Lower leg skin (tissue), 4 donors: Measurements from ENCODE around the gene CCNYL1. TPM values are rescaled to one million over a fixed set of nuclear protein-coding genes. Genes with fewer than 3 reads are reported as not detected.
A peak's percentile ranks its signal among the peaks of the same experiment; 100 is the strongest.

Experiments
- DNase-seq, 2 donors: peaks; one replicate each; pipeline ENCODE4 v3.0.0-alpha.2; 2019; ENCODE audit warnings: low spot score in 2 of 2
- H3K4me3 ChIP-seq: fragments of 200-600 bp; sonication (generic); 2 replicates; pipeline ENCODE4 v1.5.1; 2017; ENCODE audit warnings: mild to moderate bottlenecking, low read depth; ENCODE audit not compliant: poor library complexity, severe bottlenecking
- CTCF ChIP-seq, 3 donors: fragments of 450-650 bp; IDR thresholded peaks; one replicate each; pipeline ENCODE4 v1.5.1; 2016; ENCODE audit warnings: antibody characterized with exemption in 3 of 3, mild to moderate bottlenecking in 3 of 3, moderate library complexity in 2 of 3
- POLR2A ChIP-seq, 2 donors: fragments of 450-650 bp; IDR thresholded peaks; one replicate each; pipeline ENCODE4 v1.6.1; 2016 to 2017; ENCODE audit warnings: antibody characterized with exemption in 2 of 2, mild to moderate bottlenecking in 1 of 2, moderate library complexity in 1 of 2
- WGBS, 2 donors: methylation state at CpG; one replicate each; pipeline ENCODE4 v1.1.5; 2018; 5-methylcytosine and 5-hydroxymethylcytosine counted together
- intact Hi-C: fragments of 100-400 bp; cut with DNase I; formaldehyde crosslinking; loops from one replicate; pipeline ENCODE4 v1.15.0; 2023; ENCODE audit warnings: low total_unique reads
- total RNA-seq, 4 donors: library from RNA; depleted of rRNA; stranded (reverse); fragments of >200 nt; gene quantifications; one replicate each; pipeline ENCODE4 v1.1.0, GENCODE V29; 2016

Gene CCNYL1
- total RNA-seq, 4 donors from 2014 or later: 2.2 to 10.1 (median 3.6) TPM

GRCh38 chr2:207782238-207783030 lies 71.0 kb downstream of the CCNYL1 start:
- H3K4me3 ChIP-seq: no peak overlapping the region
- peak in 1 of 2 donors; percentile 74 for DNase-seq
- intact Hi-C loops: no loop called here
- no peak for TF ChIP-seq CTCF (IDR thresholded peaks at IDR 0.05)
- TF ChIP-seq POLR2A (IDR thresholded peaks at IDR 0.05): no peak
- 60 to 74% methylated on average over 10 of the region's 10 CpGs for WGBS, 2 donors

- TF ChIP-seq POLR2A (IDR thresholded peaks at IDR 0.05) (no peak), CTCF (IDR thresholded peaks at IDR 0.05) (no peak)
- H3K4me3 ChIP-seq: no peak overlapping the region
- WGBS, 2 donors: 91 to 96% methylated on average over 2 of the region's 2 CpGs
- intact Hi-C loops: no loop called here
- DNase-seq: no peak
Measured at GRCh38 chr2:207783514-207783913, 72.1 kb downstream of the CCNYL1 start.

GRCh38 chr2:207784898-207785297 lies 73.5 kb downstream of the CCNYL1 start:
- H3K4me3 ChIP-seq: no peak overlapping the region
- peak in 1 of 2 donors; percentile 3 for DNase-seq
- intact Hi-C loops: no loop called here
- WGBS, 2 donors: 64 to 68% methylated on average over 5 of the region's 5 CpGs
- TF ChIP-seq POLR2A (IDR thresholded peaks at IDR 0.05) (no peak), CTCF (IDR thresholded peaks at IDR 0.05) (no peak)

- intact Hi-C loops: no loop called here
- 76 to 82% methylated on average over 3 of the region's 3 CpGs for WGBS, 2 donors
- no peak overlapping the region for H3K4me3 ChIP-seq
- no peak for TF ChIP-seq POLR2A (IDR thresholded peaks at IDR 0.05)
- no peak for DNase-seq
Measured at GRCh38 chr2:207787017-207787416, 75.6 kb downstream of the CCNYL1 start.

- no peak overlapping the region for H3K4me3 ChIP-seq
- WGBS, 2 donors: 51 to 56% methylated on average over 4 of the region's 4 CpGs
- intact Hi-C loops: no loop called here
- DNase-seq: no peak
- no peak for TF ChIP-seq CTCF (IDR thresholded peaks at IDR 0.05)
- no peak for TF ChIP-seq POLR2A (IDR thresholded peaks at IDR 0.05)
Measured at GRCh38 chr2:207787800-207788199, 76.4 kb downstream of the CCNYL1 start.

GRCh38 chr2:207790898-207791297 lies 79.5 kb downstream of the CCNYL1 start:
- intact Hi-C loops: no loop called here
- WGBS, 2 donors: 56 to 80% methylated on average over 1 of the region's 1 CpG
- no peak for DNase-seq
- TF ChIP-seq POLR2A (IDR thresholded peaks at IDR 0.05): no peak
- TF ChIP-seq CTCF (IDR thresholded peaks at IDR 0.05): no peak
- H3K4me3 ChIP-seq: no peak overlapping the region
